A549 (cell line): ENCODE data around the gene WNT2B. TPM values are rescaled to one million over a fixed set of nuclear protein-coding genes. Genes with fewer than 3 reads are reported as not detected.
"Not testable (repeated sequence)": the region's sequence is repeated elsewhere in the genome, so short reads cannot be mapped to it uniquely, and the experiment has no call there.

Experiments
- ATAC-seq, 2 experiments: fragments of 200-7000 bp in 1 of 2; fragments of >200 bp in 1 of 2; cut with Nextera tagmentation in 1 of 2; cut with Tn5 transposase in 1 of 2; 3 replicates each; pipeline versions ENCODE4 v1.8.0 to v1.9.1; 2018 to 2020; ENCODE audit warnings: mild to moderate bottlenecking in 1 of 2, moderate library complexity in 1 of 2
- CTCF ChIA-PET: fragments of 300-600 bp; sonication (Branson Sonifier 250); formaldehyde crosslinking; extraction: SDS; loops from one replicate; lab custom pipeline; 2021; ENCODE audit warnings: antibody characterized with exemption, inconsistent platforms; lab: Yijun Ruan, JAX
- POLR2A ChIA-PET: fragments of 350-600 bp; formaldehyde crosslinking; extraction: SDS; loops from one replicate; lab custom pipeline; 2021; ENCODE audit warnings: antibody characterized with exemption, inconsistent platforms; lab: Yijun Ruan, JAX
- DNase-seq, 2 experiments: peaks; one replicate each; pipeline versions ENCODE4 v3.0.0 to v3.0.0-alpha.2; 2011 to 2016; ENCODE audit warnings: low read depth in 1 of 2, low spot score in 1 of 2
- FAIRE-seq: peaks from 2 replicates; lab custom pipeline; 2011; peaks lifted over from hg19 to GRCh38; lab: Jason Lieb, UNC
- H3K27ac ChIP-seq, 2 experiments: fragments of >200 bp; sonication (Bioruptor Twin); formaldehyde crosslinking; 3 replicates each; pipeline ENCODE4 v1.5.1; 2016 to 2017
- H3K4me1 ChIP-seq: fragments of >200 bp; sonication (Bioruptor Twin); formaldehyde crosslinking; 3 replicates; pipeline ENCODE4 v1.6.1; 2016
- H3K4me2 ChIP-seq: fragments of >200 bp; sonication (Bioruptor Twin); formaldehyde crosslinking; 3 replicates; pipeline ENCODE4 v1.6.1; 2016
- H3K4me3 ChIP-seq: fragments of >200 bp; sonication (Bioruptor Twin); formaldehyde crosslinking; 3 replicates; pipeline ENCODE4 v1.5.1; 2016
- H3K9me3 ChIP-seq: fragments of >200 bp; sonication (Bioruptor Twin); formaldehyde crosslinking; 3 replicates; pipeline ENCODE4 v1.6.1; 2016
- ATOH8 ChIP-seq: fragments of 250-450 bp; sonication (Bioruptor Pico); IDR thresholded peaks from 2 replicates; pipeline ENCODE4 v1.5.0; 2020; ENCODE audit warnings: low read depth, mild to moderate bottlenecking, moderate library complexity
- CBX2 ChIP-seq: fragments of 200-600 bp; sonication (generic); IDR thresholded peaks from 2 replicates; pipeline ENCODE4 v1.6.1; 2016; ENCODE audit warnings: low read depth, mild to moderate bottlenecking, borderline replicate concordance
- CHD2 ChIP-seq: fragments of 150-350 bp; IDR thresholded peaks from 2 replicates; pipeline ENCODE4 v1.6.1; 2014; ENCODE audit warnings: low read length; ENCODE audit not compliant: partially characterized antibody
- CHD4 ChIP-seq: fragments of 200-600 bp; sonication (generic); IDR thresholded peaks from 2 replicates; pipeline ENCODE4 v1.6.1; 2016; ENCODE audit warnings: antibody characterized with exemption, mild to moderate bottlenecking, borderline replicate concordance
- CTCF ChIP-seq: fragments of >200 bp; sonication (Bioruptor Twin); formaldehyde crosslinking; IDR thresholded peaks from 3 replicates; pipeline ENCODE4 v1.5.1; 2016
- E2F6 ChIP-seq: IDR thresholded peaks from 2 replicates; pipeline ENCODE4 v1.6.1; 2012; ENCODE audit warnings: low read depth, borderline replicate concordance
- FOSB ChIP-seq: fragments of 250-450 bp; sonication (Bioruptor Pico); IDR thresholded peaks from 2 replicates; pipeline ENCODE4 v1.5.0; 2020; ENCODE audit warnings: mild to moderate bottlenecking, moderate library complexity
- FOXS1 ChIP-seq: fragments of 250-450 bp; sonication (Bioruptor Pico); IDR thresholded peaks from 2 replicates; pipeline ENCODE4 v1.5.0; 2020; ENCODE audit warnings: mild to moderate bottlenecking, moderate library complexity
- HOXB5 ChIP-seq: fragments of 250-450 bp; sonication (Bioruptor Pico); IDR thresholded peaks from 2 replicates; pipeline ENCODE4 v1.5.0; 2020; ENCODE audit warnings: mild to moderate bottlenecking, moderate library complexity
- JUN ChIP-seq, 2 experiments: fragments of >200 bp; sonication (Bioruptor Twin); formaldehyde crosslinking; IDR thresholded peaks; 2 replicates in 1 of 2; 3 replicates in 1 of 2; pipeline ENCODE4 v1.6.1; 2016 to 2017
- KDM1A ChIP-seq: fragments of 200-600 bp; sonication (generic); IDR thresholded peaks from 2 replicates; pipeline ENCODE4 v1.6.1; 2016; ENCODE audit warnings: low read depth, mild to moderate bottlenecking
- MAFK ChIP-seq: fragments of 450-650 bp; IDR thresholded peaks from 2 replicates; pipeline ENCODE4 v1.6.1; 2014; ENCODE audit not compliant: partially characterized antibody
- NFE2L2 ChIP-seq: fragments of 150-350 bp; conservative IDR thresholded peaks from 2 replicates; pipeline ENCODE4 v1.6.1; 2014; ENCODE audit warnings: low read length
- PHF8 ChIP-seq: fragments of 200-600 bp; sonication (generic); IDR thresholded peaks from 2 replicates; pipeline ENCODE4 v1.6.1; 2016; ENCODE audit warnings: low read depth, mild to moderate bottlenecking, antibody characterized with exemption, moderate library complexity, borderline replicate concordance
- POLR2A ChIP-seq: IDR thresholded peaks from 2 replicates; pipeline ENCODE4 v1.6.1; 2012; ENCODE audit warnings: mild to moderate bottlenecking, low read length
- RAD21 ChIP-seq, 2 experiments: fragments of >200 bp in 1 of 2; sonication (Bioruptor Twin) in 1 of 2; formaldehyde crosslinking in 1 of 2; IDR thresholded peaks in 1 of 2; conservative IDR thresholded peaks in 1 of 2; 2 replicates in 1 of 2; 3 replicates in 1 of 2; pipeline ENCODE4 v1.6.1; 2012 to 2018; ENCODE audit warnings: inconsistent platforms in 1 of 2
- REST ChIP-seq: fragments of 200-600 bp; sonication (generic); IDR thresholded peaks from 2 replicates; pipeline ENCODE4 v1.6.1; 2016; ENCODE audit warnings: antibody characterized with exemption, mild to moderate bottlenecking, moderate library complexity
- RNF2 ChIP-seq: fragments of 200-600 bp; sonication (generic); IDR thresholded peaks from 2 replicates; pipeline ENCODE4 v1.6.1; 2016; ENCODE audit warnings: low read depth, mild to moderate bottlenecking, antibody characterized with exemption, moderate library complexity, borderline replicate concordance
- TP53 ChIP-seq: fragments of 250-450 bp; sonication (Bioruptor Pico); IDR thresholded peaks from 2 replicates; pipeline ENCODE4 v1.5.0; 2021; ENCODE audit warnings: mild to moderate bottlenecking, moderate library complexity
- USF2 ChIP-seq: fragments of 450-650 bp; IDR thresholded peaks from 2 replicates; pipeline ENCODE4 v1.6.1; 2014; ENCODE audit warnings: antibody characterized with exemption
- WGBS: methylation state at CpG from one replicate; pipeline ENCODE4 v1.1.6; 2017; ENCODE audit errors: missing lambda C conversion rate; 5-methylcytosine and 5-hydroxymethylcytosine counted together
- polyA plus RNA-seq, 4 experiments: library from polyadenylated mRNA; depleted of rRNA in 3 of 4; stranded (reverse); fragments of >200 nt; fragmentation: RNase III in 1 of 4; extraction: RNeasy Plus Mini Kit Qiagen cat#74134 plus additional on column Dnase treatment in 1 of 4; gene quantifications; 2 replicates in 3 of 4; 3 replicates in 1 of 4; pipeline ENCODE4 v1.2.3, GENCODE V29; 2011 to 2017

The WNT2B gene
- polyA plus RNA-seq, 2 of the 4 experiments (the other 2 are of a cell fraction), result 0.26 to 0.28 TPM

GRCh38 chr1:112466078-112466660, 42.6 kb upstream of the WNT2B start (continued):
- peak; percentile 32; the same call in 1 of the 2 replicates for TF ChIP-seq USF2
- TF ChIP-seq, all 56 proteins: peak for 11

GRCh38 chr1:112470324-112470723, 38.4 kb upstream of the WNT2B start:
- CTCF ChIA-PET, result interaction anchor here (8.7 kb wide), 1 partner anchor 77 kb away, joined by 165 read pairs; the partner anchor contains the start of gene CTTNBP2NL
- H3K27ac ChIP-seq, POLR2A ChIA-PET, H3K9me3 ChIP-seq, H3K4me3 ChIP-seq, FAIRE-seq, DNase-seq, ATAC-seq, H3K4me1 ChIP-seq, H3K4me2 ChIP-seq: not testable (repeated sequence)
- 80% methylated on average over 7 of the region's 7 CpGs for WGBS

- H3K4me2 ChIP-seq, result no peak overlapping the region
- 79% methylated on average over 3 of the region's 3 CpGs for WGBS
- DNase-seq (no peak), ATAC-seq (no peak), FAIRE-seq (no peak)
- no peaks in the 10 kb centered on the region for H3K9me3 ChIP-seq
- no peak overlapping the region for H3K27ac ChIP-seq
- H3K4me1 ChIP-seq, result peaks cover 4% of the 10 kb centered on the region; the same call in 1 of the 3 replicates
- ChIA-PET CTCF (interaction anchor here (0.7 to 1.9 kb wide), 2 partner anchors 80 to 102 kb away, joined by 3 to 9 read pairs; no protein-coding TSS in a partner anchor), POLR2A (no interaction called here)
- H3K4me3 ChIP-seq, result no peak overlapping the region
- TF ChIP-seq RAD21 (conservative IDR thresholded peaks at IDR 0.05 in 1 of 2, IDR thresholded peaks at IDR 0.05 in 1 of 2), result no peak
- no peak for TF ChIP-seq HOXB5
- TF ChIP-seq TP53 (CRISPR knock-in tag), result no peak
- TF ChIP-seq KDM1A, result no peak
- no peak for TF ChIP-seq PHF8
- no peak for TF ChIP-seq POLR2A
- no peak for TF ChIP-seq FOXS1
- TF ChIP-seq ATOH8 (CRISPR knock-in tag), result no peak
- no peak for TF ChIP-seq FOSB
- no peak for TF ChIP-seq MAFK
- TF ChIP-seq NFE2L2, result no peak
- no peak for TF ChIP-seq CBX2
- no peak for TF ChIP-seq JUN (IDR thresholded peaks at IDR 0.05)
- no peak for TF ChIP-seq REST
Observed at GRCh38 chr1:112470966-112471365, 37.8 kb upstream of the WNT2B start.

GRCh38 chr1:112472142-112472541, 36.6 kb upstream of the WNT2B start:
- DNase-seq, result no peak
- TF ChIP-seq CTCF (no peak), RAD21 (conservative IDR thresholded peaks at IDR 0.05 in 1 of 2, IDR thresholded peaks at IDR 0.05 in 1 of 2) (no peak), RNF2 (no peak), E2F6 (no peak), CHD2 (no peak), CHD4 (no peak)
- no peak for FAIRE-seq
- Histone ChIP-seq H3K4me1 (no peaks in the 10 kb centered on the region), H3K4me3 (no peak overlapping the region), H3K27ac (no peak overlapping the region), H3K4me2 (no peak overlapping the region), H3K9me3 (no peaks in the 10 kb centered on the region)
- ChIA-PET CTCF (interaction anchor here (0.6 to 1.9 kb wide), 3 partner anchors 11 to 81 kb away, joined by 3 to 9 read pairs (median 3); no protein-coding TSS in a partner anchor), POLR2A (no interaction called here)
- 88% methylated on average over 1 of the region's 1 CpG for WGBS
- ATAC-seq, result no peak
